ENCODE data around the gene NECAB3. TPM values are rescaled to one million over a fixed set of nuclear protein-coding genes. Genes with fewer than 3 reads are reported as not detected.
A peak's percentile ranks its signal among the peaks of the same experiment; 100 is the strongest.

NECAB3 gene
- total RNA-seq, 4 donors from 2014 or later, result 30.6 to 71.9 (median 52.9) TPM

DNA sequence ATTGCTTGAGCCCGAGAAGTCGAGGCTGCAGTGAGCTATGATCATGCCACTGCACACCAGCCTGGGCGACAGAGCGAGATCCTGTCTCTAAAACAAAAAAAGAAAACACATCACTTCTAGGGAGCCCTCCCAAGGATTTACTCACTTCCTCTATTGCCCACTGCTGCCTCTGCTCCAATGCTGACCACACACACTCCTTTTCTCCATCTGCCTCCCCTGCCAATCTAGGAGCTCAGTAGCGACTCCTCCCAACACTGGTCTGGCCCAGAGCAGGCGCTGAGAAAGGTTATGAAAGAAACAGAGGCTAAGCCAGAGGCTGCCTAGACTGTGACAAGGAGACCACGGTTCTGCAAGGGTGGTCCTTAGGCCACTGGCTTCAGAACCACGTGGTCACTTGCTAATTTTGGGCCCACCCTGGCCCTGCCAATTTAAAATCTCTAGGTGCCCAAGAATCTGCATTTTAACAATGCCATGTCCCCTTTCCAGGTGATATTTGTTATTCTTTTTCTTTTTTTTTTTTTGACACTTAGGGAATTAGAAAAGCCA lies 13.2 kb upstream of the NECAB3 start:
- Histone ChIP-seq H3K27ac (no peak overlapping the region), H3K4me3 (no peak overlapping the region), H3K4me1 (peaks cover 0 to 25% (median 9%) of the 10 kb centered on the region in 3 donors), H3K36me3 (no peaks in the 10 kb centered on the region), H3K27me3 (no peaks in the 10 kb centered on the region), H3K9me3 (no peaks in the 10 kb centered on the region)
- no peak for ATAC-seq
- TF ChIP-seq EP300 (IDR thresholded peaks at IDR 0.05) (no peak), POLR2A (IDR thresholded peaks at IDR 0.05) (no peak), POLR2AphosphoS5 (IDR thresholded peaks at IDR 0.05) (no peak)
- TF ChIP-seq, protein P1, sequence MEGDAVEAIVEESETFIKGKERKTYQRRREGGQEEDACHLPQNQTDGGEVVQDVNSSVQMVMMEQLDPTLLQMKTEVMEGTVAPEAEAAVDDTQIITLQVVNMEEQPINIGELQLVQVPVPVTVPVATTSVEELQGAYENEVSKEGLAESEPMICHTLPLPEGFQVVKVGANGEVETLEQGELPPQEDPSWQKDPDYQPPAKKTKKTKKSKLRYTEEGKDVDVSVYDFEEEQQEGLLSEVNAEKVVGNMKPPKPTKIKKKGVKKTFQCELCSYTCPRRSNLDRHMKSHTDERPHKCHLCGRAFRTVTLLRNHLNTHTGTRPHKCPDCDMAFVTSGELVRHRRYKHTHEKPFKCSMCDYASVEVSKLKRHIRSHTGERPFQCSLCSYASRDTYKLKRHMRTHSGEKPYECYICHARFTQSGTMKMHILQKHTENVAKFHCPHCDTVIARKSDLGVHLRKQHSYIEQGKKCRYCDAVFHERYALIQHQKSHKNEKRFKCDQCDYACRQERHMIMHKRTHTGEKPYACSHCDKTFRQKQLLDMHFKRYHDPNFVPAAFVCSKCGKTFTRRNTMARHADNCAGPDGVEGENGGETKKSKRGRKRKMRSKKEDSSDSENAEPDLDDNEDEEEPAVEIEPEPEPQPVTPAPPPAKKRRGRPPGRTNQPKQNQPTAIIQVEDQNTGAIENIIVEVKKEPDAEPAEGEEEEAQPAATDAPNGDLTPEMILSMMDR (IDR thresholded peaks at IDR 0.05), result no peak
- 68 to 79% methylated on average over 4 to 8 of the region's 8 CpGs for WGBS, 2 donors (ENCODE audit: low coverage in 1 of 2)

DNA sequence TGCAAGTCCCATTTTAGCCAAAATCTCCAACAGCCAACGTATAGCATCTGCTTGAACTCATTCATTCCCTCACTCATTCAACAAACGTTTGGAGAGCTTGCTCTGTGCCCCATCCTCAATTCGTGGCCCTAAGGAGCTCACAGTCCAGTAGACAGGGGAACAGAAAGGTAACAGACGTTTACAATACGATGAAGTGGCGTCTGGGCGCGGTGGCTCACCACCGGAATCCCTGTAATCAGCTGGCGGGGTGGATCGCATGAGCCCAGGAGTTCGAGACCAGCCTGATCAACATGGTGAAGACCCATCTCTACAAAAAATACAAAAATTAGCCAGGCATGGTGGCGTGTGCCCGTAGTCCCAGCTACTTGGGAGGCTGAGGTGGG lies 12.7 kb upstream of the NECAB3 start:
- Histone ChIP-seq H3K9me3 (no peaks in the 10 kb centered on the region), H3K27ac (peak overlapping the region in 3 of 4 donors; percentile 67 to 75 (median 73)), H3K4me1 (peaks cover 0 to 25% (median 9%) of the 10 kb centered on the region in 3 donors), H3K27me3 (no peaks in the 10 kb centered on the region), H3K36me3 (no peaks in the 10 kb centered on the region), H3K4me3 (no peak overlapping the region)
- TF ChIP-seq EP300 (IDR thresholded peaks at IDR 0.05), result no peak
- TF ChIP-seq POLR2A (IDR thresholded peaks at IDR 0.05), result no peak
- no peak for TF ChIP-seq POLR2AphosphoS5 (IDR thresholded peaks at IDR 0.05)
- TF ChIP-seq, protein P1 (IDR thresholded peaks at IDR 0.05), result no peak
- ATAC-seq, result no peak
- WGBS, 2 donors (ENCODE audit: low coverage in 1 of 2), result 72 to 95% methylated on average over 7 to 8 of the region's 14 CpGs

DNA sequence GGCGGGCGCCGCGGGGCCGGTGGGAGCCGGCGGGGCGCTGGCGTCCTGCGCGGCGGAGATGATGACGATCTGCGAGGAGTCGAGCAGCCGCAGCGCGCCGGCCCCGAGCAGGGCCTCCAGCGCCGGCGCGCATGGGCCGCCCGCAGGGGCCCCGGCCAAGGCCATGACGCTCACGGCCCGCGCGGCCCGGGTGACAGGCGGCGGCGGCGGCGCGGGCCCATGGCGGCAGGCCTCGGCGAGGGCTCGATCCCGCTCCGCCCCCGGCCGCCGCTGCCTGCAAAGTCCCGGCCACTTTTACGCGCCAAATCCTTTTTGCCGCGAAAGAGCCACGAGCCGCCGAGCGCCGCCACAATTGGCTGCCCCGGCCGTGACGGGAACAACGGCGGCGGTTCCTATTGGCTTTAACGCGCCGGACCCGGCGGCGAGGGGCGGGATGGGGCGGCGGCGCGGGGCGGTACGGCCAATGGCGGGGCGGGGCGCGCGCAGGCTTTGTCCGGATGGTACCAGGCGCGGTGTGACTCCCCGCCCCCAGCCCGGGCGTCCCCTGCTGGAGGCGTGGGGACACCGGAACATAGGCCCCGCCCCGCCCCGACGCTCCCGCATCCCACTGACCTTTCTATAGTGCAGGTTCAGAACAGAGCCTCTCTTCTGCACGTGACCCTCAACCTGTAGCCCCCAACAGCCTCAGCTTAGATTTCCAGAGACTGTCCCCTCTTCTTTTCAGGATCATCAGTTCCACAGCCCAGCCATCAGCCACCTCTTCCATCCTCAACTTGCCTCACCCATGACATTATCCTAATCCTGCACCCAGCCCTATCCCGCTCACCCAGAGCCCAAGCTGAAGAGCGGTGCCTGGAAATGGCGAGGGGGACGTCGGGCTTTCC lies 12.1 kb upstream of the NECAB3 start, which contains the start of gene E2F1:
Gene E2F1, minus strand, starts transcription at position 286 of the 884 bp plus-strand sequence. Its CDS starts 121 bp downstream, at position 165.
- Histone ChIP-seq H3K9me3 (no peaks in the 10 kb centered on the region), H3K4me1 (peaks cover 0 to 25% (median 9%) of the 10 kb centered on the region in 3 donors), H3K4me3 (peak within 1 kb of the TSS; percentile 2 to 57), H3K27ac (peak within 1 kb of the TSS in 3 of 4 donors; percentile 73 to 78 (median 75)), H3K27me3 (no peaks in the 10 kb centered on the region), H3K36me3 (no peaks in the 10 kb centered on the region)
- TF ChIP-seq POLR2AphosphoS5 (IDR thresholded peaks at IDR 0.05), result peak; percentile 29
- no peak for TF ChIP-seq EP300 (IDR thresholded peaks at IDR 0.05)
- TF ChIP-seq POLR2A (IDR thresholded peaks at IDR 0.05), result peak in 1 of 2 donors; percentile 39
- TF ChIP-seq, protein P1 (IDR thresholded peaks at IDR 0.05), result peak in 3 of 4 experiments; percentile 53 to 77 (median 57)
- WGBS, 2 donors (ENCODE audit: low coverage in 1 of 2), result 11% methylated on average over 8 of the region's 101 CpGs; no CpG with 5 or more reads in 1 of the 2 donors
- peak; percentile 100 for ATAC-seq

DNA sequence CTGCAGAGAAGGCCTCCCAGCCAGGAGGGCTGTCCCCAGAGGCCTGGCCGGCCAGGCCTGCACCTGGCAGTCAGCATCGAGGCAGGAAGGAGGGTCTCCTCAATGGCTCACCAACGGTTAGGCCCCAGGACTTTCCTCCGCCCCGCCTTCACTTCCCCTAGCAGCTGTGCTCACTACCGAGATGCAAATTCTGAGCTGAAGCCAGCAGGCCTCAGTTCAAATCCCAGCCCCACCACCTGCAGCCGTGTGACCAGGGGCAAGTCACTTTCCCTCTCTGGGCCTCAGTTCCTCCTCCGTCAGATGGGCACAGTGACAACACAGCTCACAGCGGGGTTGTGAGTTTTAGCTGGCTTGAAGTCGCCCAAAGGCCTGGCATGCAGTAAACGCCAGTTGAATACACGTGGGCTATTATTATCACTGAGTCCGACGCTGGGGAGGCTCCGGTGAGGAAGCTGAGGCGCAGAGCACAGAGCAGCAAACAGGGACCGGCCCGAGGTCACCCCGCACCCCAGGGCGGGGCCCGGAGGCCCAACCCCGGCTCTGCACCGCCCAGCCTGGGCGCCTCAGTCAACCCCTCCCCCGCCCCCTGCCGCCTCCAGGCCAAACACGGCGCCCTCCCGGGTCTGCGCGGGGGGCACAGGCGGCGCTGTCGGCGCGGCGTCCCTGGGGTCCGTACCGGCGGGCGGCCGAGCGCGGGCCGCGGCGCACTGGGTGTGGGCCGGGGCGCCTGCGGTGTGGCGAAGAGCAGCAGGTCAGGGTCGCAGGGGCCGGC lies 11.3 kb upstream of the NECAB3 start:
- TF ChIP-seq, protein P1 (IDR thresholded peaks at IDR 0.05), result no peak
- TF ChIP-seq POLR2AphosphoS5 (IDR thresholded peaks at IDR 0.05) (no peak), EP300 (IDR thresholded peaks at IDR 0.05) (no peak), POLR2A (IDR thresholded peaks at IDR 0.05) (no peak)
- Histone ChIP-seq H3K36me3 (no peaks in the 10 kb centered on the region), H3K27ac (peak overlapping the region in 3 of 4 donors; percentile 73 to 78 (median 75)), H3K9me3 (no peaks in the 10 kb centered on the region), H3K4me1 (peaks cover 0 to 25% (median 9%) of the 10 kb centered on the region in 3 donors), H3K27me3 (no peaks in the 10 kb centered on the region), H3K4me3 (peak overlapping the region; percentile 2 to 57)
- no peak for ATAC-seq
- 0% methylated on average over 3 of the region's 53 CpGs for WGBS, 2 donors (ENCODE audit: low coverage in 1 of 2)
